ENCODE results near the gene TRAP1. TPM values are rescaled to one million over a fixed set of nuclear protein-coding genes. Genes with fewer than 3 reads are reported as not detected.

The TRAP1 gene
- total RNA-seq, 2 experiments from 2014 or later, result 343 to 379 TPM

DNA sequence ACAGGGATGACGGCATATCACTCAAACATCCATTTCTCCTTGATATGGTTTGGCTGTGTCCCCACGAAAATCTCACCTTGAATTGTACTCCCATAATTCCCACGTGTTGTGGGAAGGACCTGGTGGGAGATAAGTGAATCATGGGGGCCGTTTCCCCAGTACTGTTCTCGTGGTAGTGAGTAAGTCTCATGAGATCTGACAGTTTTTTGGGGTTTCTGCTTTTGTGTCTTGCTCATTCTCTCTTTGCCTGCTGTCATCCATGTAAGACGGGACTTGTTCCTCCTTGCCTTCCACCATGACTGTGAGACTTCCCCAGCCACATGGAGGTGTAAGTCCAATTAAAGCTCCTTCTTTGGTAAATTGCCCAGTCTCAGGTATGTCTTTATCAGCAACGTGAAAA, 30.3 kb downstream of the TRAP1 start:
- intact Hi-C loops (cut with micrococcal nuclease), result no loop called here
- ATAC-seq, result no peak
- peaks cover 16% of the 10 kb centered on the region for H3K4me1 Mint-ChIP-seq (ENCODE audit: low read depth)
- peaks cover 51% of the 10 kb centered on the region for H3K36me3 Mint-ChIP-seq (ENCODE audit: low read depth)
- DNase-seq, result no peak
- H3K27ac Mint-ChIP-seq, result no peak overlapping the region
- POLR2A ChIA-PET, result interaction anchor here (1.3 kb wide), 1 partner anchor 9 kb away, joined by 3 read pairs; no protein-coding TSS in a partner anchor
- no peaks in the 10 kb centered on the region for H3K27me3 Mint-ChIP-seq
- H3K4me3 Mint-ChIP-seq, result no peak overlapping the region
- H3K9me3 Mint-ChIP-seq, result no peaks in the 10 kb centered on the region
- CTCF ChIA-PET, result no interaction called here
- TF ChIP-seq, protein P1, sequence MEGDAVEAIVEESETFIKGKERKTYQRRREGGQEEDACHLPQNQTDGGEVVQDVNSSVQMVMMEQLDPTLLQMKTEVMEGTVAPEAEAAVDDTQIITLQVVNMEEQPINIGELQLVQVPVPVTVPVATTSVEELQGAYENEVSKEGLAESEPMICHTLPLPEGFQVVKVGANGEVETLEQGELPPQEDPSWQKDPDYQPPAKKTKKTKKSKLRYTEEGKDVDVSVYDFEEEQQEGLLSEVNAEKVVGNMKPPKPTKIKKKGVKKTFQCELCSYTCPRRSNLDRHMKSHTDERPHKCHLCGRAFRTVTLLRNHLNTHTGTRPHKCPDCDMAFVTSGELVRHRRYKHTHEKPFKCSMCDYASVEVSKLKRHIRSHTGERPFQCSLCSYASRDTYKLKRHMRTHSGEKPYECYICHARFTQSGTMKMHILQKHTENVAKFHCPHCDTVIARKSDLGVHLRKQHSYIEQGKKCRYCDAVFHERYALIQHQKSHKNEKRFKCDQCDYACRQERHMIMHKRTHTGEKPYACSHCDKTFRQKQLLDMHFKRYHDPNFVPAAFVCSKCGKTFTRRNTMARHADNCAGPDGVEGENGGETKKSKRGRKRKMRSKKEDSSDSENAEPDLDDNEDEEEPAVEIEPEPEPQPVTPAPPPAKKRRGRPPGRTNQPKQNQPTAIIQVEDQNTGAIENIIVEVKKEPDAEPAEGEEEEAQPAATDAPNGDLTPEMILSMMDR (IDR thresholded peaks at IDR 0.05), result no peak

DNA sequence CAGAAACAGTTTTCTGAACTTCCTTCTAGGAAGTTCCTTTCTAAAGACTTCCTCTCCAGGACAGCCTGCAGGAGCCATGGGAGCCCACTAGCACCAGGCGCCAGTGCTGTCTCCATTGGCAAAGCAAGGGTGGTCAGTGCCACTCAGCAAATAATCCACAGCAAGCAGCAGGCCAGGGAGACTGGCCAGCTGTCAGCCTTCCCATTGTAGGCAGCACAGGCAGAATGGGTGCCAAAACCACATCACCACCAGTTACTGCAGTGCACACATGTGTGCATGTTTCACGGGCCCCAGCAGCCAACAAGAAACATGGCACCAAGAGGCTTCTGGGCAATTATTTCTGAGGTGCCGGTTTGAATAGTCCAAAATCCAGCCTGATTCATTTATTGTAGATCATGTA, 36.1 kb downstream of the TRAP1 start:
- H3K27me3 Mint-ChIP-seq, result no peaks in the 10 kb centered on the region
- POLR2A ChIA-PET, result interaction anchor here (0.7 to 1.4 kb wide), 3 partner anchors 19 to 729 kb away, joined by 3 to 4 read pairs (median 4); partner anchors contain the start of gene TRAP1
- DNase-seq (no peak), ATAC-seq (no peak)
- CTCF ChIA-PET, result interaction anchor here (2.1 kb wide), 1 partner anchor 10 kb away, joined by 11 read pairs; no protein-coding TSS in a partner anchor
- no peak overlapping the region for H3K27ac Mint-ChIP-seq
- no peaks in the 10 kb centered on the region for H3K4me1 Mint-ChIP-seq (ENCODE audit: low read depth)
- TF ChIP-seq, protein P1 (IDR thresholded peaks at IDR 0.05), result no peak
- no peak overlapping the region for H3K4me3 Mint-ChIP-seq
- no peaks in the 10 kb centered on the region for H3K9me3 Mint-ChIP-seq
- intact Hi-C loops (cut with micrococcal nuclease), result no loop called here
- peaks cover 45% of the 10 kb centered on the region for H3K36me3 Mint-ChIP-seq (ENCODE audit: low read depth)

DNA sequence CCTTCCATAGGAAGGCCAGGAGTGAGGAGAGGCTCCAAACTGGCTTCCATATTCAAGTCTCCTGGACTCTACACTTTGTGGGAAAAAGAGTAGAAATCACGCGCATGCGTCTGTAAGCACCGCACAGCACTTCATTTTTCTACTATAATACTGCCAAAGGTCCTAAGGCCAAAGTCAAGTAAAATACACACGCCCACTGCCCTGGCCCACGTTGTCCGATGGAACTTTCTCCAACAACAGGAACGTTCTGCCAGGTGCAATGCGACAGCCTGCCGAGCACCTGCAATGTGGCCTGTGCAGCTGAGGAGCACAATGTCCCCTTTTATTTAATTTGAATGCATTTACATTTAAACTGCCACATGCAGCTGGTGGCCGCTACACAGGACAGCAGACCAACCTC, 39.3 kb downstream of the TRAP1 start:
- TF ChIP-seq, protein P1 (IDR thresholded peaks at IDR 0.05), result no peak
- no peak for ATAC-seq
- Mint-ChIP-seq H3K36me3 (ENCODE audit: low read depth) (peaks cover 47% of the 10 kb centered on the region), H3K9me3 (no peaks in the 10 kb centered on the region), H3K27me3 (no peaks in the 10 kb centered on the region), H3K27ac (no peak overlapping the region), H3K4me3 (no peak overlapping the region), H3K4me1 (ENCODE audit: low read depth) (no peaks in the 10 kb centered on the region)
- intact Hi-C loops (cut with micrococcal nuclease), result no loop called here
- ChIA-PET POLR2A (interaction anchor here (1.1 kb wide), 1 partner anchor 11 kb away, joined by 3 read pairs; no protein-coding TSS in a partner anchor), CTCF (interaction anchor here (1.0 kb wide), 1 partner anchor 22 kb away, joined by 4 read pairs; no protein-coding TSS in a partner anchor)
- no peak for DNase-seq

DNA sequence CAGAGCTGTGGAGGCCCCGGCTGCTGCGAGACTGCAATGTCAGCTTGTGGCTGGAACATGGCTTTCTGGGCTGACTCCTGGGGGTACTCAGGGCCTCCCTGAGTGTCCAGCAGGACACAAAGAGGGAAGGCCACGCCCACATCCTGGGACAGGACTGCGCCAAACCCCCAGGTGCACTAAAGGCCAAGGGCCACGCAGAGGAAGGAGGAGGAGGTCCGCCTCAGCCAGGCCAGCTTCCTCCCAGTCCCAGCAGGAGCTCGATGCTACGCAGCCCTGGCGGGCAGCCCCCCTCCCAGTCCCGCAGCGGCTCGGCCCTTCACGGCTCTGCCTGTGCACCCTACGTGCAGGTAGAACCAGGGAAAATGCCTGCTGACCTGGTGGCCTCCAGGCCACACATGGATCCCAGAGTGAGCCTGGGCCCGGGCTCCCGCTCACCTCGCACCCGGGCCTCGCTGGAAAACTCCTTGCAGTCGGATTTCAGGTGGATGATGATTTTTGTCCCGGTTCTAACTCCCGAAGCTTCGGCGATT, 41.7 kb downstream of the TRAP1 start:
- Mint-ChIP-seq H3K27ac (no peak overlapping the region), H3K9me3 (no peaks in the 10 kb centered on the region), H3K4me1 (ENCODE audit: low read depth) (no peaks in the 10 kb centered on the region), H3K36me3 (ENCODE audit: low read depth) (peaks cover 48% of the 10 kb centered on the region), H3K4me3 (no peak overlapping the region), H3K27me3 (no peaks in the 10 kb centered on the region)
- ATAC-seq, result no peak
- ChIA-PET POLR2A (interaction anchor here (1.2 kb wide), 1 partner anchor 21 kb away, joined by 3 read pairs; the partner anchor contains the start of gene DNASE1), CTCF (no interaction called here)
- TF ChIP-seq, protein P1 (IDR thresholded peaks at IDR 0.05), result no peak
- DNase-seq, result no peak
- intact Hi-C loops (cut with micrococcal nuclease), result no loop called here

DNA sequence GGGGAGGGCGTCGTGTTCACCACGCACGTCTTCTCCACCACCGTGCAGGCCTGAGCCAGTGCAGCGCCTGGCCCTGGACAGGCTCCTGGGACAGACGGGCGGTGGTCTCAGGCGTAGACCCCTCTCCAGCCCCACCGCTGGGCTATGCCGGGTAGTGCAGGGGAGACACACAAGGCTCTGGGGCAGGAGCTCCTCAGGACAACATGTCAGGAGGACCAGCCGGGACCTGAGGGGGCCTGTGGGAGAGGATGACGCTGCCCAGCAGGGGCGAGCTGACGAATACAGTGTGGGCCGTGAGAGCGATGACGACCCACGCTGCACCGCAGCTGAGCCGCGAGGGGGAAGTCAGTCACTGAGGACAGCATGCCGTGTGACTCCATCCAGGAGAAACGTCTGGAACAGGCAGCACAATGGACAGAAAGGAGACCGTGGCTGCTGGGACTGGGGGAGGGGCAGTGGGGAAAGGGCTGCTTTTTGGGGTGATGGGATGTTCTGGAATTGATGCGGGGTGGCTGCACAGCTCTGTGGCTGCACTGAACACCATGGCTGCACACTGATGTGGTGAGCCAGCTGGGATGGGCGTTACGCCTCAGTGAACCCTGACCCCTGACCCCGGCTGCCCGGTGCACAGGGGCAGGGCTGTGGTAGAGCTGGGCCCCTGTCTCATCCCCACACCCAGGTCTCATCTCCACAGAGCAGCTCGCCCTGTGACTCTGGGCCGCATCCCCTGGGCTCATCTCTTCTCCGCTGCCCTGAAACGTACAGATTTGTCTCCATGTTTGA, 42.6 kb downstream of the TRAP1 start:
- TF ChIP-seq, protein P1 (IDR thresholded peaks at IDR 0.05), result no peak
- Mint-ChIP-seq H3K4me3 (no peak overlapping the region), H3K27ac (no peak overlapping the region), H3K4me1 (ENCODE audit: low read depth) (no peaks in the 10 kb centered on the region), H3K36me3 (ENCODE audit: low read depth) (peaks cover 50% of the 10 kb centered on the region), H3K9me3 (no peaks in the 10 kb centered on the region), H3K27me3 (no peaks in the 10 kb centered on the region)
- DNase-seq (no peak), ATAC-seq (no peak)
- CTCF ChIA-PET, result no interaction called here
- POLR2A ChIA-PET, result interaction anchor here (1.2 kb wide), 1 partner anchor 20 kb away, joined by 3 read pairs; the partner anchor contains the start of gene DNASE1
- intact Hi-C loops (cut with micrococcal nuclease), result no loop called here
